Mucosa of descending colon (tissue), 3 donors: ENCODE measurements around the gene TGFB2. TPM values are rescaled to one million over a fixed set of nuclear protein-coding genes. Genes with fewer than 3 reads are reported as not detected.
A peak's percentile ranks its signal among the peaks of the same experiment; 100 is the strongest.

Experiments used
- ATAC-seq: fragments of 200-7000 bp; cut with Tn5 transposase; one replicate; pipeline ENCODE4 v1.9.1; 2020; ENCODE audit warnings: mild to moderate bottlenecking, moderate library complexity
- DNase-seq, 3 donors: peaks; one replicate each; pipeline ENCODE4 v3.0.0-alpha.2; 2020
- H3K36me3 ChIP-seq: fragments of 200-600 bp; one replicate; pipeline ENCODE4 v1.8.0; 2021; ENCODE audit warnings: low read depth, mild to moderate bottlenecking
- H3K4me1 ChIP-seq: fragments of 200-600 bp; one replicate; pipeline ENCODE4 v1.8.0; 2021; ENCODE audit warnings: low read depth, mild to moderate bottlenecking
- H3K4me3 ChIP-seq: fragments of 200-600 bp; one replicate; pipeline ENCODE4 v1.8.0; 2021; ENCODE audit warnings: mild to moderate bottlenecking
- H3K9me3 ChIP-seq: fragments of 200-600 bp; one replicate; pipeline ENCODE4 v1.8.0; 2021; ENCODE audit warnings: mild to moderate bottlenecking
- intact Hi-C, 2 donors: fragments of 100-400 bp; cut with DNase I in 1 of 2; cut with micrococcal nuclease in 1 of 2; formaldehyde crosslinking; loops; one replicate each; pipeline versions ENCODE4 v1.11.0 to v1.11.1; 2022; cut with DNase I, micrococcal nuclease
- total RNA-seq, 3 donors: library from RNA; stranded (reverse); fragmentation: NEBNext Ultra II Directional in 2 of 3; extraction: Animal tissue kit (Norgen Biotek cat#: 25700) in 2 of 3; gene quantifications; one replicate each; pipeline versions ENCODE4 v1.2.1 to v1.2.4, GENCODE V29; 2021 to 2023
- TF ChIP-seq, protein P1 (sequence below): fragments of 200-600 bp; IDR thresholded peaks from one replicate; pipeline ENCODE4 v1.8.0; 2022; ENCODE audit warnings: antibody characterized with exemption, mild to moderate bottlenecking
- donor health status: DM: no; HTN: no; CAD: no; lungs with moderate emphysema.
- donor health status: DM: no; HTN: no; CAD: no.
- donor health status: DM: no; HTN: yes; CAD: no.

The TGFB2 gene
- total RNA-seq, 3 donors from 2014 or later, result 0.09 to 8.5 (median 0.48) TPM

DNA sequence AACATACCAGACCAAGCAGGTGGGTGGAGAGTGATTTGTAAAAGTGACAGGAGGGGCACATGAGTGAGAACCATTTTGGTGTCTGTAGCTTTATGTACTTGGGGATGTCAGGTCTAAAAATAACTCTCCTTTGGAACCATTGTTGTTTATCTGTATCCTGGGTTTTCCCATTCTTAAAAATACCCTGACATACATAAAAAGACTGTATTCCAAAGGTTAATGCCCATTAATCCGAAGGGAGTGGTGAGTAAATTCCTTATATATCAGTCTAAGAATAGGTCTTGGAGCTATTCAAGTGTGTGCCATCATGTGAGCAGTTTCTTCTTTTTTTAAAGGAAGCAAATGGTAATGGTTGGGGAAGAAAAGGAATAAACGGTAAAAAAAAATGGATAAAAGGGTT lies 117.5 kb downstream of the TGFB2 start:
- no peak for ATAC-seq
- no peaks in the 10 kb centered on the region for H3K4me1 ChIP-seq
- intact Hi-C loops, result no loop called here

DNA sequence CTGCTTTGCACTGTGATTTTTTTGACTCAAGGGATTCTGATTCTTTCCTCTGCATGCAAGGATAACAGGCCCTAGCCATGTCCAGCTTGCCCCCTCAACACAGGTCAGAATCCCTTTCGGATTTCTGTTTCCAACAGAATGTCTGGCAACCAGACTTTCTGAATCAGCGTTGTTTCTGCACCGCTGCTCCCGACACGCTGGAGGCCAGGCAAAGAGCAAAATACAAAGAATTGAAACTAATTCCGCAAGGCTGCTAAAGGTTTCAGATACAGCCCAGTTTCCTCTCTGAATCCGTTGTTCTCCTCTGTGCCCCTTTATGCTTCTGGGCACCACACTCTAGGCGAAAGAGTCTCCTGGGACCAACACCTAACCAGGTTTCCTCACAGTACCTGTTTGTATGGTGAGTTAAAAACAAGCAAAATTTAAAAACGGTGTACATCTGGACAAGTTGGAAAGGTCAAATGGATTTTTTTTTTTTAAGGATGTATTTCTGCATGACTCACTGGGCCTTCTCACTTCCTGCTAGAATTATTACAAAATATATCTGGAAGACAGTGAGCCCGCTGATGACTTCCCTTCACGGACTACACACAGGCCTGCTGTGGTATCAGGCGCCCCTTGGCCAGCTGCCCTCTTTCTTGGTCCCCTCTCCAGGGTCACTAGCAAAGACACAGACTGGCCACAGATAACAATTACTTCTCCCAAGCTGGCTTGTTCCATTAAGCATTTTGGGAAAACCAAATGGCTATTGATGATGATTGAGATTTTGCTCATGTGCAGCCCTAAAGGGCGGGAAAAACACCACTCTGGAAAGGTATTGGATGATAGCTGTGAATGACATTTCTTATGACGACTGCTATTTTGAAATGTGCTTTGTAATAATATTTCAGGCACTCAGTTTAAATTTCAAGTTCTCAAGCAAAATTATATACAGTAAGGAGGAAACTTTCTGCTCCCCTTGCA lies 118.3 kb downstream of the TGFB2 start:
- TF ChIP-seq, protein P1, sequence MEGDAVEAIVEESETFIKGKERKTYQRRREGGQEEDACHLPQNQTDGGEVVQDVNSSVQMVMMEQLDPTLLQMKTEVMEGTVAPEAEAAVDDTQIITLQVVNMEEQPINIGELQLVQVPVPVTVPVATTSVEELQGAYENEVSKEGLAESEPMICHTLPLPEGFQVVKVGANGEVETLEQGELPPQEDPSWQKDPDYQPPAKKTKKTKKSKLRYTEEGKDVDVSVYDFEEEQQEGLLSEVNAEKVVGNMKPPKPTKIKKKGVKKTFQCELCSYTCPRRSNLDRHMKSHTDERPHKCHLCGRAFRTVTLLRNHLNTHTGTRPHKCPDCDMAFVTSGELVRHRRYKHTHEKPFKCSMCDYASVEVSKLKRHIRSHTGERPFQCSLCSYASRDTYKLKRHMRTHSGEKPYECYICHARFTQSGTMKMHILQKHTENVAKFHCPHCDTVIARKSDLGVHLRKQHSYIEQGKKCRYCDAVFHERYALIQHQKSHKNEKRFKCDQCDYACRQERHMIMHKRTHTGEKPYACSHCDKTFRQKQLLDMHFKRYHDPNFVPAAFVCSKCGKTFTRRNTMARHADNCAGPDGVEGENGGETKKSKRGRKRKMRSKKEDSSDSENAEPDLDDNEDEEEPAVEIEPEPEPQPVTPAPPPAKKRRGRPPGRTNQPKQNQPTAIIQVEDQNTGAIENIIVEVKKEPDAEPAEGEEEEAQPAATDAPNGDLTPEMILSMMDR, result no peak
- no peaks in the 10 kb centered on the region for H3K9me3 ChIP-seq
- no peaks in the 10 kb centered on the region for H3K4me1 ChIP-seq
- no peak overlapping the region for H3K4me3 ChIP-seq
- DNase-seq (peak in 2 of 3 donors; percentile 27 to 29), ATAC-seq (peak; percentile 32)
- intact Hi-C loops, result no loop called here
- H3K36me3 ChIP-seq, result no peaks in the 10 kb centered on the region

More for the DNA sequence above, 117.5 kb downstream of the TGFB2 start:
- Histone ChIP-seq H3K36me3 (no peaks in the 10 kb centered on the region), H3K4me3 (no peak overlapping the region), H3K9me3 (no peaks in the 10 kb centered on the region)
- no peak for DNase-seq
- TF ChIP-seq, protein P1, result no peak

DNA sequence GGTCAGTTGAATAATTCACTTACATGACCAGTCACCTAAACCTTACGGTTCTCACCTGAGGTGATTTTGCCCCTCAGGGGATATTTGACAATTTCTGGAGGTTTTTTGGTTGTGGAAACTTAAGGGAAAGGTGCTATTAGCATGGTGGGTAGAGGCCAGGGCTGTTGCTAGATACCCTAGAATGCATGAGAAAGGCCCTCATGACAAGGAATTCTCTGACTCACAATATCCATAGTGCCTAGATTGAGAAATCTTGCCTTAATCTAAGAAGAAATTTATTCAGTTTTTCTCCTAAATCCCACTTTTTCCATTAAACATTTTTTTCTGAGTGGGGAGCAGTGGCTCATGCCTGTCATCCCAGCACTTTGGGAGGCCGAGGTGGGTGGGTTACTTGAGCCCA lies 119.7 kb downstream of the TGFB2 start:
- intact Hi-C loops, result no loop called here
- H3K4me3 ChIP-seq, result no peak overlapping the region

DNA sequence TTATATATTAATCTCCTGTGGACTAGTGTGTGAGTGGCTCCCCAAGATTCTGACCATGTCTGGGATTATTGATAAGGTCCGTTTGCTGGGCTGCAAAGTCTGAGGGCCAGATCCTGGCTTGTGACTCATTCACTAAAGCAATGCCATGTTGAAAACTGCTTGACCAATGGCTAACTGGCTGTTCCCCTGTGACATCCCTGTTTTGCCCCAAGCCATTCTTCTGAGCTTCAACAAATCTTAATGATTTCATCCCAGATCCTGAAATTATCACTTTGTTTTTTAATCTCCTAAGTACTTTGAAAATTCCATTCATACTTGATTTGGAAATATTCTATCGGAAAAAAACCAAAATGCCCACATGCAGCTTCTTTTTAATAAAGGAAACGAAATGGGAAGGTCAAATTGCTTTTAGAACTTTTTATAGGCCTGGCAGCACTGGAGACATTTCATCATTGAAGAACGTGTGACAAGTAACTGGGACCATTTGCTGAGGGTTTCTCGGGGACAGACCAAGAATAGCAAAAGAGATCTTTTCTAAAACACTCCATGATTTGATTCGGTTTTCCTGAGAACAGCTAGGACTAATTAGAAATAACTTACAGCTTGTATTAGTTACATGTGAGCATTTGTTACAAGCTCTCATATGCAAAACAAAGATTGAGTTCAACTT lies 121.3 kb downstream of the TGFB2 start:
- TF ChIP-seq, protein P1, result no peak
- DNase-seq (no peak), ATAC-seq (no peak)
- no peaks in the 10 kb centered on the region for H3K4me1 ChIP-seq
- intact Hi-C loops, result no loop called here
- H3K36me3 ChIP-seq, result no peaks in the 10 kb centered on the region
- no peak overlapping the region for H3K4me3 ChIP-seq
- no peaks in the 10 kb centered on the region for H3K9me3 ChIP-seq

More for the DNA sequence above, 119.7 kb downstream of the TGFB2 start:
- TF ChIP-seq, protein P1, result no peak
- no peaks in the 10 kb centered on the region for H3K9me3 ChIP-seq
- no peak for DNase-seq
- no peak for ATAC-seq
- H3K4me1 ChIP-seq, result no peaks in the 10 kb centered on the region
- H3K36me3 ChIP-seq, result no peaks in the 10 kb centered on the region

DNA sequence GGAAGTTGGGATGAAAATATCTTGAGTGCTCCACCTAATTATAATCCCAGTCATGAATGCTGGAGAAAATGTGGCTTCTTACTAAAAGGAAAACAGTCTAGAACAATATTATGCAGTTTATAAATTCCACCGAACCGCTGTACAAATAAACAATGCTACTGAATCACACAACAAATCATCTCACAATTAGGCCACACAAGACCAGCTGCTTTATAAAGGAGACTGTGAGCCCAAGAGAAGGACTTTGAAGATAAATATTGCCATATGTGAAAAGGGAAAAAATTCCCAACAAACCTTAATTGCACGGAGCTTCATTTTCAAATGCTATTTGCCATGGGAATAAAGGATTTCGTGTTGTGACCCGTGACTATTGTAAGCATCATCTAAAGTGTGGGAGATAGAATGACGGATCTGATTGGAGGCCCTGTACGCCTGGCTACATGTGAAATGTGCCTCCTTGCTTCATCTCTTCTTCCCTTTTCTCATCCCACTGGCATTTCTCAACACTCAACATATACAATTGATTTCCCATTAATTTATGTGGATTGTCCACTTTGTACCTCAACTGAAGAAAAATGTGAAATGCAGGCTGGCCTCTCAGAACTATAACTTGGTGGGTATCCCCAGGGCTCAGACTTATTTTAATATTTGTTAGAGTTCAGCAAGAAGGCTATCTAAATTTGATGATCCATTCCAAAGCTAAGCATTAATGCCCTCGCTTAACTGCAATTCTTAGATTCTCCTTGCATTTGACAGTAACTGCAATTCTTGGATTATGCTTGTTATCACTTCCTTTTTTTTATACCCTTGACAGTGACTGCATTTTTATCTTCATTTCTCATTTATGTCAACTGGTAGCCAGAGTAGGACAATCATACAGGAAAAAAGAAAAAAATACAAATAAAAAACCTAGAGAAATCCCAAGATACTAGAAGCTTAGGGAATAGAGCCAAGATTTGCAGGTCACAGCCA lies 122.3 kb downstream of the TGFB2 start:
- H3K36me3 ChIP-seq, result no peaks in the 10 kb centered on the region
- TF ChIP-seq, protein P1, result no peak
- no peak for DNase-seq
- intact Hi-C loops, result no loop called here
- H3K9me3 ChIP-seq, result no peaks in the 10 kb centered on the region
- no peak for ATAC-seq
- no peak overlapping the region for H3K4me3 ChIP-seq
- no peaks in the 10 kb centered on the region for H3K4me1 ChIP-seq
